Chondrocyte (in vitro differentiated cells): ENCODE measurements around the gene RIMKLB. TPM values are rescaled to one million over a fixed set of nuclear protein-coding genes. Genes with fewer than 3 reads are reported as not detected.

Source experiments
- DNase-seq: peaks from one replicate; pipeline ENCODE4 v3.0.0; 2021; ENCODE audit warnings: mixed read lengths, low spot score
- H3K27ac Mint-ChIP-seq: one replicate; pipeline ENCODE4 v1.8.0; 2021; ENCODE audit warnings: mild to moderate bottlenecking, moderate library complexity, mixed read lengths; ENCODE audit not compliant: unreplicated experiment
- H3K27me3 Mint-ChIP-seq: 2 replicates; pipeline ENCODE4 v1.8.0; 2021; ENCODE audit warnings: low read depth, mixed read lengths
- H3K36me3 Mint-ChIP-seq: 2 replicates; pipeline ENCODE4 v1.8.0; 2021; ENCODE audit warnings: low read depth, mixed read lengths
- H3K4me1 Mint-ChIP-seq: 2 replicates; pipeline ENCODE4 v1.8.0; 2021; ENCODE audit warnings: low read depth, mild to moderate bottlenecking, mixed read lengths
- H3K4me3 Mint-ChIP-seq: one replicate; pipeline ENCODE4 v1.8.0; 2021; ENCODE audit warnings: mild to moderate bottlenecking, moderate library complexity, mixed read lengths; ENCODE audit not compliant: unreplicated experiment
- H3K9me3 Mint-ChIP-seq: 2 replicates; pipeline ENCODE4 v1.8.0; 2021; ENCODE audit warnings: low read depth, mixed read lengths
- total RNA-seq: library from RNA; stranded (reverse); gene quantifications from 3 replicates; pipeline ENCODE4 v1.2.1, GENCODE V29; 2021
- TF ChIP-seq, protein P1 (sequence below): fragments of 200-600 bp; sonication (generic); IDR thresholded peaks from 2 replicates; pipeline ENCODE4 v1.5.0; 2021; ENCODE audit warnings: antibody characterized with exemption, mild to moderate bottlenecking, moderate library complexity

RIMKLB gene
- total RNA-seq, 1 donor from 2014 or later, result 45.4 TPM

GRCh38 chr12:8779281-8779680, 81.5 kb downstream of the RIMKLB start:
- H3K27ac Mint-ChIP-seq, result no peak overlapping the region
- no peaks in the 10 kb centered on the region for H3K27me3 Mint-ChIP-seq
- H3K9me3 Mint-ChIP-seq, result no peaks in the 10 kb centered on the region
- H3K4me3 Mint-ChIP-seq, result no peak overlapping the region
- TF ChIP-seq, protein P1, sequence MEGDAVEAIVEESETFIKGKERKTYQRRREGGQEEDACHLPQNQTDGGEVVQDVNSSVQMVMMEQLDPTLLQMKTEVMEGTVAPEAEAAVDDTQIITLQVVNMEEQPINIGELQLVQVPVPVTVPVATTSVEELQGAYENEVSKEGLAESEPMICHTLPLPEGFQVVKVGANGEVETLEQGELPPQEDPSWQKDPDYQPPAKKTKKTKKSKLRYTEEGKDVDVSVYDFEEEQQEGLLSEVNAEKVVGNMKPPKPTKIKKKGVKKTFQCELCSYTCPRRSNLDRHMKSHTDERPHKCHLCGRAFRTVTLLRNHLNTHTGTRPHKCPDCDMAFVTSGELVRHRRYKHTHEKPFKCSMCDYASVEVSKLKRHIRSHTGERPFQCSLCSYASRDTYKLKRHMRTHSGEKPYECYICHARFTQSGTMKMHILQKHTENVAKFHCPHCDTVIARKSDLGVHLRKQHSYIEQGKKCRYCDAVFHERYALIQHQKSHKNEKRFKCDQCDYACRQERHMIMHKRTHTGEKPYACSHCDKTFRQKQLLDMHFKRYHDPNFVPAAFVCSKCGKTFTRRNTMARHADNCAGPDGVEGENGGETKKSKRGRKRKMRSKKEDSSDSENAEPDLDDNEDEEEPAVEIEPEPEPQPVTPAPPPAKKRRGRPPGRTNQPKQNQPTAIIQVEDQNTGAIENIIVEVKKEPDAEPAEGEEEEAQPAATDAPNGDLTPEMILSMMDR, result no peak
- peaks cover 20% of the 10 kb centered on the region for H3K4me1 Mint-ChIP-seq
- H3K36me3 Mint-ChIP-seq, result peaks cover 25% of the 10 kb centered on the region
- DNase-seq, result no peak

- peaks cover 23% of the 10 kb centered on the region for H3K36me3 Mint-ChIP-seq
- TF ChIP-seq, protein P1, result no peak
- H3K27me3 Mint-ChIP-seq, result no peaks in the 10 kb centered on the region
- no peak overlapping the region for H3K4me3 Mint-ChIP-seq
- no peaks in the 10 kb centered on the region for H3K9me3 Mint-ChIP-seq
- DNase-seq, result no peak
- no peak overlapping the region for H3K27ac Mint-ChIP-seq
- H3K4me1 Mint-ChIP-seq, result peaks cover 20% of the 10 kb centered on the region
Measured at GRCh38 chr12:8779862-8780261, 82.1 kb downstream of the RIMKLB start.

DNA sequence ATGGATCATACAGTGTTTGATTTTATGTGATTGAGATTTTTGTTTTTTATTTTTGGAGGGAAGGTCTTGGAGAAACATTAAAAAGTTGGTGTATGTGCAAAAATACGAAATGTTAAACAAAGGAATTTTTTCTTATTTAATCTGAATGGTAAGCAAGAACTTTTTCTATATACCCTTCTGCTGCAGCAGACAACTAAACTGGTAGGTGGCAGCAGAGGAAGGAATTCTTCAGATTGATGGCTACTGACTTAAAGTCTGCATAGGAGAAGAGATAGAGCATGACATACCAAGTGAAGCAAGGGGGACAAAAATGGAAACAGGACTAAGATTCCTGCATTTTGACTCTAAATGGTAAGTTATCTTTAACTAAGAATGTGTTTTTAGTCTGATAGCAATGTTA, 82.6 kb downstream of the RIMKLB start:
- Mint-ChIP-seq H3K9me3 (no peaks in the 10 kb centered on the region), H3K4me1 (peaks cover 20% of the 10 kb centered on the region), H3K36me3 (peaks cover 18% of the 10 kb centered on the region), H3K4me3 (no peak overlapping the region), H3K27me3 (no peaks in the 10 kb centered on the region), H3K27ac (no peak overlapping the region)
- DNase-seq, result no peak
- TF ChIP-seq, protein P1, result peak; percentile 76

DNA sequence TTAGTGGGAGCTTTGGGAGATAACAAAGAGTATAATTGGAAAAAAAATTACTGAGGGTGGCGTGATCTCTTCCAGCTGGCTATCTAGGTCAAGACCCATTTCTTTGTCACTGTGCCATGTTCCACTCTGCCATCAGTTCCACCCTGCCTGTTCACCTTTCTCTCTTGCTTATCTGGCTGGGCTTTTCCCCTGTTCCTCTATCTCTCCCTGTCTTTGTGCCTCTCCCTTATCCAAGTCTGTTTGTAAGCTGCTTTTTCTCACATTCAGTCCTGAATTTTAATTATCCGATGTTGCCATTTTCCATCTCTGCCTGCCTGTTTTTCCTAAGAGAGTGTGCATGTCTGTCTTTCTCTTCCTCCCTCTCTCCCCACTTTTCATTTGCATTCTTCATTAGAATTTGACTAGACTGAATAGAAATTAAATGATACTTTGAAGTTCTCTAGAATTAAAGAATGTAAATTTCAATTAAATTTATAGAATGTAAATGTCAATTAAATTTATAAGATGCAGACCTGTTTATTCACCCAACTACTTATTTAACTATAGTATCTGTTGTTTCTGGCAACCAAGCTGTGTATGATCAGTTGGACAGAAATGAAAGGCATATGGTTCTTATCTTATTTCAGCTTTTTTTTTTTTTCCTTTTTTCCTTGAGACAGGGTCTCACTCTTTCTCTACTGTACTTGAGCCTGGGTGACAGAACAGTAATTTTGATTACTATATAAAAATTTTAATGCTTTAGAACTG, 83.8 kb downstream of the RIMKLB start:
- TF ChIP-seq, protein P1, result no peak
- H3K27ac Mint-ChIP-seq, result no peak overlapping the region
- no peak overlapping the region for H3K4me3 Mint-ChIP-seq
- no peak for DNase-seq
- peaks cover 16% of the 10 kb centered on the region for H3K4me1 Mint-ChIP-seq
- H3K27me3 Mint-ChIP-seq, result no peaks in the 10 kb centered on the region
- no peaks in the 10 kb centered on the region for H3K9me3 Mint-ChIP-seq
- peaks cover 18% of the 10 kb centered on the region for H3K36me3 Mint-ChIP-seq

DNA sequence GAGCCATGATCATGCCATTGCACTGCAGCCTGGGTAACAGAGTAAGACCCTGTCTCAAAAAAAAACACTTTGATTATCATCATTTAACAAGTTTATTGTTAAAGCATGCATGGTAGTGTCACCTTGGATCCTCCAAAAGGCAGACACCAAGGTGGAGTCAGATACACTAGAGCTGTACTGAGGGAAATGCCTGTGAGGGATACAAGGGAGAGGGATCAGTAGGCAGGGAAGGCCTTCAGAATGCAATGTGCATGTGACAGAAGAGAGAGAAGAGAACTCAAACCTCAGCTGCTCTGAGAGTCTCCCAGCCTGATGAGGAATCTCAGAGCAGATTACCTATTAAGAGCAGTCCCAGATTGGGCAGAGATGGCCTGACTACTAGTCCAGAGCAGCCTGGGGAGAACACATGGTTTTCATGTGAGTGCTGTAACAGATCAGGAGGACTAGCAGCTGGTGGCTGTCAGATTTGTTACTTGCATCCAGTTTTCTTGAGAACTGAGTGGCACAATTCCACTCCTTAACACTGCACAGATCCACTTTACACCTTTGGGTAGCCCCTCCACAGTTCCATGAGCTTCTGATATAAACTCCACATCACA, 86.6 kb downstream of the RIMKLB start:
- H3K36me3 Mint-ChIP-seq, result peaks cover 11% of the 10 kb centered on the region
- H3K4me3 Mint-ChIP-seq, result no peak overlapping the region
- no peaks in the 10 kb centered on the region for H3K9me3 Mint-ChIP-seq
- DNase-seq, result no peak
- peaks cover 10% of the 10 kb centered on the region for H3K4me1 Mint-ChIP-seq
- TF ChIP-seq, protein P1, result no peak
- no peak overlapping the region for H3K27ac Mint-ChIP-seq
- H3K27me3 Mint-ChIP-seq, result no peaks in the 10 kb centered on the region
